ENCODE measurements around the gene ERC2. TPM values are rescaled to one million over a fixed set of nuclear protein-coding genes. Genes with fewer than 3 reads are reported as not detected.

Gene ERC2
- polyA plus RNA-seq, 3 donors: not detected

GRCh38 chr3:56411166-56411565 lies 57.1 kb downstream of the ERC2 start:
- Histone ChIP-seq H3K27ac (ENCODE audit: low read depth in 1 of 2, low read length in 2 of 2) (no peak overlapping the region), H2AFZ (ENCODE audit: insufficient read depth, low read depth, low read length, poor library complexity, severe bottlenecking) (no peak overlapping the region), H3K9ac (ENCODE audit: insufficient read depth, low read length, poor library complexity, severe bottlenecking) (no peak overlapping the region), H3K27me3 (ENCODE audit: control insufficient read depth in 2 of 2, insufficient read depth in 2 of 2, low read length in 2 of 2) (no peaks in the 10 kb centered on the region), H3K4me1 (ENCODE audit: control insufficient read depth in 1 of 2, insufficient read depth in 2 of 2, low read length in 2 of 2) (no peaks in the 10 kb centered on the region), H3K79me2 (ENCODE audit: insufficient read depth, low read length) (no peaks in the 10 kb centered on the region), H3K36me3 (replicated peaks in 1 of 2; ENCODE audit: control insufficient read depth in 1 of 2, insufficient read depth in 2 of 2, low read length in 2 of 2) (no peaks in the 10 kb centered on the region), H4K20me1 (ENCODE audit: insufficient read depth, low read length) (no peaks in the 10 kb centered on the region), H3K4me2 (replicated peaks; ENCODE audit: extremely low read depth, low read length, poor library complexity, severe bottlenecking) (no peak overlapping the region), H3K4me3 (replicated peaks in 1 of 3; ENCODE audit: low read depth in 2 of 3, low read length in 3 of 3) (no peak overlapping the region), H3K9me3 (replicated peaks in 1 of 2; ENCODE audit: control insufficient read depth in 1 of 2, insufficient read depth in 1 of 2, low read length in 2 of 2) (no peaks in the 10 kb centered on the region)
- H3K4me3 Mint-ChIP-seq: no peak overlapping the region
- intact Hi-C loops (cut with micrococcal nuclease): no loop called here
- no peaks in the 10 kb centered on the region for H3K4me1 Mint-ChIP-seq
- H3K9me3 Mint-ChIP-seq: peaks cover 0 to 1% (median 0%) of the 10 kb centered on the region in 7 donors
- 88% methylated on average over 2 of the region's 5 CpGs for WGBS (ENCODE audit: insufficient coverage)
- H3K36me3 Mint-ChIP-seq: no peaks in the 10 kb centered on the region
- no peak overlapping the region for H3K27ac Mint-ChIP-seq
- no peak for TF ChIP-seq CTCF (IDR thresholded peaks at IDR 0.05)
- peaks cover 4 to 5% (median 5%) of the 10 kb centered on the region in 3 donors for H3K27me3 Mint-ChIP-seq (ENCODE audit: low read depth in 3 of 3)
- no peak for DNase-seq

GRCh38 chr3:56410576-56410975 lies 57.7 kb downstream of the ERC2 start:
- peaks cover 2 to 5% (median 4%) of the 10 kb centered on the region in 3 donors for H3K27me3 Mint-ChIP-seq (ENCODE audit: low read depth in 3 of 3)
- H3K27ac Mint-ChIP-seq: peak overlapping the region in 1 of 7 donors; percentile 16
- no peak overlapping the region for H2AFZ ChIP-seq (ENCODE audit: insufficient read depth, low read depth, low read length, poor library complexity, severe bottlenecking)
- no peak overlapping the region for H3K4me3 Mint-ChIP-seq
- no peak overlapping the region for H3K27ac ChIP-seq (ENCODE audit: low read depth in 1 of 2, low read length in 2 of 2)
- H3K36me3 Mint-ChIP-seq: no peaks in the 10 kb centered on the region
- intact Hi-C loops (cut with micrococcal nuclease): no loop called here
- DNase-seq: no peak
- H3K9ac ChIP-seq (ENCODE audit: insufficient read depth, low read length, poor library complexity, severe bottlenecking): no peak overlapping the region
- no peak overlapping the region for H3K4me2 ChIP-seq (replicated peaks; ENCODE audit: extremely low read depth, low read length, poor library complexity, severe bottlenecking)
- H3K4me1 Mint-ChIP-seq: no peaks in the 10 kb centered on the region
- H3K4me3 ChIP-seq (replicated peaks in 1 of 3; ENCODE audit: low read depth in 2 of 3, low read length in 3 of 3): no peak overlapping the region
- no peak for TF ChIP-seq CTCF (IDR thresholded peaks at IDR 0.05)
- H3K27me3 ChIP-seq (ENCODE audit: control insufficient read depth in 2 of 2, insufficient read depth in 2 of 2, low read length in 2 of 2): no peaks in the 10 kb centered on the region
- no peaks in the 10 kb centered on the region for H3K79me2 ChIP-seq (ENCODE audit: insufficient read depth, low read length)
- no peaks in the 10 kb centered on the region for H3K36me3 ChIP-seq (replicated peaks in 1 of 2; ENCODE audit: control insufficient read depth in 1 of 2, insufficient read depth in 2 of 2, low read length in 2 of 2)
- no peaks in the 10 kb centered on the region for H3K9me3 ChIP-seq (replicated peaks in 1 of 2; ENCODE audit: control insufficient read depth in 1 of 2, insufficient read depth in 1 of 2, low read length in 2 of 2)
- H3K4me1 ChIP-seq (ENCODE audit: control insufficient read depth in 1 of 2, insufficient read depth in 2 of 2, low read length in 2 of 2): no peaks in the 10 kb centered on the region
- H4K20me1 ChIP-seq (ENCODE audit: insufficient read depth, low read length): no peaks in the 10 kb centered on the region
- no peaks in the 10 kb centered on the region for H3K9me3 Mint-ChIP-seq

All from CD14-positive monocyte (primary cell).